GM10248 (cell line): ENCODE results near the gene MIB2.

Experiments used
- CTCF ChIA-PET: fragments of 300-600 bp; sonication (Branson Sonifier 250); formaldehyde crosslinking; extraction: SDS; loops from one replicate; lab custom pipeline; 2021; ENCODE audit warnings: antibody characterized with exemption; lab: Yijun Ruan, JAX
- POLR2A ChIA-PET: fragments of 350-650 bp; sonication (Branson Sonifier 250); formaldehyde crosslinking; extraction: SDS; loops from one replicate; lab custom pipeline; 2020; ENCODE audit warnings: antibody characterized with exemption; lab: Yijun Ruan, JAX
- DNase-seq: peaks from one replicate; pipeline ENCODE4 v3.0.0; 2012; ENCODE audit errors: extremely low spot score
- TF ChIP-seq, protein P1 (sequence below): IDR thresholded peaks from 2 replicates; pipeline ENCODE4 v1.5.1; 2012; ENCODE audit warnings: mild to moderate bottlenecking, low read depth; ENCODE audit errors: extremely low read depth, missing control alignments, control extremely low read depth

Gene MIB2

DNA sequence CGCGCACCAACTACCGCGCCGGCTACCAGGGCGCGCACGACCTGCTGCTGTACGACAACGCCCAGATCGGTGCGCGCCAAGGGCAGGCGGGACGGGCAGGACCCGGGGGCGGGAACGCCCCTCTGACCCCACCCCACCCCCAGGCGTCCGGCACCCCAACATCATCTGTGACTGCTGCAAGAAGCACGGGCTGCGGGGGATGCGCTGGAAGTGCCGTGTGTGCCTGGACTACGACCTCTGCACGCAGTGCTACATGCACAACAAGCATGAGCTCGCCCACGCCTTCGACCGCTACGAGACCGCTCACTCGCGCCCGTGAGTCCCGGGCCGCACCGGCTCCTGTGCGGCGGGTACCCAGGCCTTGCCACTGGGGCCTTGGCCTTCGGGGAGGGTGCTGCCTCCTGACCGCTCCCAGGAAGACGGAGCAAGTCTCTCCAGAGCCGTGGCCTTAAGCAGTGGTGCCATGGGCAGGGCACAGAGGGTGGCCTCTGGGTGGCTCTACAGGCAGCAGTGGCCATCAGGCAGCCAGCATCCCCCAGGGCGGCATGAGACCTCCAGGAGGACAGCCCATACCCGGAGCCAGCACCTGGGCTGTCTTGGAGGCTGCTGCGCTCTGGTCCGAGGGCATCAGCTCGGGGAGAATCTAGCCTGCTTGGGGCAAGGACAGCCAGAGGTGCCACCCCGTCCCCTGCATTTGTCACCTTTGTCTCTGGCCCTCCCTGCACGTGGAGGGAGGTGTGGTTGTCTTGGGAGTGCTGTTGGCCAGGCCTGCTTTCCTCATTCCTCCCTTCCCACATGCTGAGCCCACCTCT, 8.5 kb downstream of the MIB2 start:
- DNase-seq: no peak
- ChIA-PET CTCF (no interaction called here), POLR2A (no interaction called here)
- TF ChIP-seq, protein P1, sequence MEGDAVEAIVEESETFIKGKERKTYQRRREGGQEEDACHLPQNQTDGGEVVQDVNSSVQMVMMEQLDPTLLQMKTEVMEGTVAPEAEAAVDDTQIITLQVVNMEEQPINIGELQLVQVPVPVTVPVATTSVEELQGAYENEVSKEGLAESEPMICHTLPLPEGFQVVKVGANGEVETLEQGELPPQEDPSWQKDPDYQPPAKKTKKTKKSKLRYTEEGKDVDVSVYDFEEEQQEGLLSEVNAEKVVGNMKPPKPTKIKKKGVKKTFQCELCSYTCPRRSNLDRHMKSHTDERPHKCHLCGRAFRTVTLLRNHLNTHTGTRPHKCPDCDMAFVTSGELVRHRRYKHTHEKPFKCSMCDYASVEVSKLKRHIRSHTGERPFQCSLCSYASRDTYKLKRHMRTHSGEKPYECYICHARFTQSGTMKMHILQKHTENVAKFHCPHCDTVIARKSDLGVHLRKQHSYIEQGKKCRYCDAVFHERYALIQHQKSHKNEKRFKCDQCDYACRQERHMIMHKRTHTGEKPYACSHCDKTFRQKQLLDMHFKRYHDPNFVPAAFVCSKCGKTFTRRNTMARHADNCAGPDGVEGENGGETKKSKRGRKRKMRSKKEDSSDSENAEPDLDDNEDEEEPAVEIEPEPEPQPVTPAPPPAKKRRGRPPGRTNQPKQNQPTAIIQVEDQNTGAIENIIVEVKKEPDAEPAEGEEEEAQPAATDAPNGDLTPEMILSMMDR: no peak

DNA sequence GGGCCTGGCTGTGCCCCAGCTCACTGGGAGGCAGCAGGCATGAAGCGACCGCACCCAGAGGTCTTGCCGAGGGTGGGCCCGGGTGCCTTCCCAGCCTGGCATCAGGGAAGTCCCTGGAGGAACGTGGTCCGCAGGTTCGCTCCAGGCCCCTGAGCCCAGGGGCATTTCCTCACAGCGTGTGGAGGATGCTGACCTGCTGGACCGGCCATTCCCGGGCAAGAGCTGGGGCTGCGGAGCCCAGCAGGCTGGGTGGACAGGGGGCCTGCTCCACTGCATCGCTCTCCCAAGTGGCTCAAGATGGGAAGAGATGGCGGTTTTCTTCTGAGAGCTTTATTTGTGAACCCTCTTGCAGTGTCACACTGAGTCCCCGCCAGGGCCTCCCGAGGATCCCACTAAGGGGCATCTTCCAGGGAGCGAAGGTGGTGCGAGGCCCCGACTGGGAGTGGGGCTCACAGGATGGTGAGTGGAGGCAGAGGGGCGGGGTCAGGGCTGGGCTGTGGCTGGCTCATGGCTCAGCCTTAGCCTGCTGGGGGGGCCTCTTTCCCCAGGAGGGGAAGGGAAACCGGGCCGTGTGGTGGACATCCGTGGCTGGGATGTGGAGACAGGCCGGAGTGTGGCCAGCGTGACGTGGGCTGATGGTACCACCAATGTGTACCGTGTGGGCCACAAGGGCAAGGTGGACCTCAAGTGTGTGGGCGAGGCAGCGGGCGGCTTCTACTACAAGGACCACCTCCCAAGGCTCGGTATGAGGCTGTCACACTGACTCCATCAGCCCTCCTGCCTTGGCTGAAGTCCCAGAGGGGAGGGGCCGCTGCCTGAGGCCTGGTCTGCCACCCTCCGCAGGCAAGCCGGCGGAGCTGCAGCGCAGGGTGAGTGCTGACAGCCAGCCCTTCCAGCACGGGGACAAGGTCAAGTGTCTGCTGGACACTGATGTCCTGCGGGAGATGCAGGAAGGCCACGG, 9.4 kb downstream of the MIB2 start:
- TF ChIP-seq, protein P1: no peak
- ChIA-PET POLR2A (no interaction called here), CTCF (no interaction called here)
- no peak for DNase-seq

DNA sequence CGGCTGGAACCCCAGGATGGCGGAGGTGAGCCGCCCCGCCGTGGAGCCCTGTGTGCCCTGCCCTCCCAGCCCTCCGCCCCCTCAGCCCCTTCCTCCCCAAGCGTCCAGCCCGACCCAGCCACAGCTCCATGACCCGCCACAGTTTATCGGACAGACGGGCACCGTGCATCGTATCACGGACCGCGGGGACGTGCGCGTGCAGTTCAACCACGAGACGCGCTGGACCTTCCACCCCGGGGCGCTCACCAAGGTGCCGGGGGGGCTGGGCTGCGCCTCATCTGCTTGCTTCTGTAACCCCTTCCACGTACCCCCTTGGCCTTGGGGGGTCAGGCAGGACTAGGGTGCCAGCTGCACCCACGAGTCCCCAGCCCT, 10.1 kb downstream of the MIB2 start:
- ChIA-PET POLR2A (no interaction called here), CTCF (no interaction called here)
- TF ChIP-seq, protein P1: no peak
- DNase-seq: no peak

DNA sequence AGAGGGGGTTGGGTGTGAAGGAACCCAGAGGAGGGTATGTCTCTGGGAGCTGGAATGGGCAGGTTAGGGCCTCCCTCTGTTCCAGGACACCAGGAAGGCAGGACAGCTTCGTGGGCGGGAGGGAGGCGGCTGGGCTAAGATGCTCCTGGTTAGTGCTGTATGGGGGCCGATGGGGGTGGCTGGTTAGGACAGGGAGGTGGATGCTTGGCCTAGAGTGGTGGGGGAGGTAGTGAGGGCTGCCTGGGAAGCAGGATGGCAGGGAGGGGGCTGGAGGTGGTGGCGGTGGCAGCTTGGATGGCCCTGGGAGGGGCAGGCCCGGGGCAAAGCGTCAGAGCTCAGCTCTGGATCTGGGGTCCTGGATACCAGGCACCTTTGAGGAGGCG, 10.5 kb downstream of the MIB2 start:
- TF ChIP-seq, protein P1: no peak
- POLR2A ChIA-PET: no interaction called here

DNA sequence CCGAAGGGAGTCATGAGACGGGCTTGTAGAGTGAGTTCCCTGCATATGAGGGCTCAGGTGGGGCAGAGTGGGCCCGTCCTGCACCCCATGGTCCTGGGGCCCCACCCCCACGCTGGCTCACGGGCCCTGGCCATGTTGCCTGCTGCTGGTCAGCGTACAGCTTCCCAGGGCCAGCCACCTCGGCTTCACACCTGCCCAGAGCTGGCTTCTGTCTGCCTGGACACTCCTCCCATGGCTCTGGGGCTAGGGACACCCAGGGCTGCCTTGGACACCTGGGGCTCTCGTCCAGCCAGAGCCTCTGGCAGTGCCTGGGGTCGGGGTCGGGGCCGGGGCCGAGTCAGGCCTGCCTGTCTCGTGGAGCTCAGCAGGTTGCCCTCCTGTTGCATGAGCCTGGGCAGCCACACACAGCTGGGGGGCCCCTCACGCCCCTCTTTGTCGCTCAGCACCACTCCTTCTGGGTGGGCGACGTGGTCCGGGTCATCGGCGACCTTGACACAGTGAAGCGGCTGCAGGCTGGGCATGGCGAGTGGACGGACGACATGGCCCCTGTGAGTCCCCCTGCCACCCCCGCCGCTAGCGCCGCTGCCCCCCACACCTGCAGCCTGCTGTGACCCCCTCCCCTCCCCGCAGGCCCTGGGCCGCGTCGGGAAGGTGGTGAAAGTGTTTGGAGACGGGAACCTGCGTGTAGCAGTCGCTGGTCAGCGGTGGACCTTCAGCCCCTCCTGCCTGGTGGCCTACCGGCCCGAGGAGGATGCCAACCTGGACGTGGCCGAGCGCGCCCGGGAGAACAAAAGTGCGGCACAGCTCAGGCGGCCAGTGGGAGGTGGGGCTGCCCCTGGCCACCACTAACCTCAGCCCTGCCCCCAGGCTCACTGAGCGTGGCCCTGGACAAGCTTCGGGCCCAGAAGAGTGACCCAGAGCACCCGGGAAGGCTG, 11.2 kb downstream of the MIB2 start:
- CTCF ChIA-PET: interaction anchor here (1.6 kb wide), 1 partner anchor 23 kb away, joined by 3 read pairs; no protein-coding TSS in a partner anchor
- no peak for DNase-seq
- POLR2A ChIA-PET: no interaction called here

More for the DNA sequence above, 10.5 kb downstream of the MIB2 start:
- DNase-seq: no peak
- CTCF ChIA-PET: interaction anchor here (1.6 kb wide), 1 partner anchor 22 kb away, joined by 3 read pairs; no protein-coding TSS in a partner anchor

More for the DNA sequence above, 11.2 kb downstream of the MIB2 start:
- TF ChIP-seq, protein P1: no peak
